CD4-positive, alpha-beta T cell (primary cell): ENCODE results near the gene CDK16. TPM values are rescaled to one million over a fixed set of nuclear protein-coding genes. Genes with fewer than 3 reads are reported as not detected.

Experiments
- ATAC-seq: fragments of 200-7000 bp; cut with Tn5 transposase; one replicate; pipeline ENCODE4 v1.10.0; 2022; ENCODE audit warnings: mild to moderate bottlenecking; ENCODE audit not compliant: poor library complexity
- CTCF ChIA-PET: fragments of 350-600 bp; sonication (Branson Sonifier 250); formaldehyde crosslinking; loops from one replicate; lab custom pipeline; 2021; ENCODE audit warnings: antibody characterized with exemption, inconsistent platforms; lab: Charles Lee
- POLR2A ChIA-PET: fragments of 350-600 bp; sonication (Branson Sonifier 250); formaldehyde crosslinking; loops from one replicate; lab custom pipeline; 2021; ENCODE audit warnings: antibody characterized with exemption, inconsistent platforms; lab: Charles Lee
- DNase-seq, 14 experiments: peaks; one replicate each; pipeline ENCODE4 v3.0.0-alpha.2; 2013 to 2020; ENCODE audit warnings: mixed read lengths in 2 of 14
- H3K27ac ChIP-seq, 2 donors: one replicate each; pipeline versions ENCODE4 v1.5.1 to v1.7.0; 2013; ENCODE audit warnings: low read length in 2 of 2, low read depth in 1 of 2, mild to moderate bottlenecking in 1 of 2
- H3K27me3 ChIP-seq, 2 experiments: 1 replicate in 1 of 2; 2 replicates in 1 of 2; pipeline versions ENCODE4 v1.6.1 to v1.7.0; 2013; ENCODE audit warnings: low read length in 2 of 2, control low read depth in 1 of 2, mild to moderate bottlenecking in 1 of 2, moderate library complexity in 1 of 2; ENCODE audit not compliant: insufficient read depth in 2 of 2, control insufficient read depth in 1 of 2
- H3K36me3 ChIP-seq: one replicate; pipeline ENCODE4 v1.6.1; 2013; ENCODE audit warnings: low read length, control low read depth; ENCODE audit not compliant: insufficient read depth
- H3K4me1 ChIP-seq: one replicate; pipeline ENCODE4 v1.6.1; 2013; ENCODE audit warnings: low read length, control low read depth; ENCODE audit not compliant: insufficient read depth
- H3K4me3 ChIP-seq: one replicate; pipeline ENCODE4 v1.5.1; 2013; ENCODE audit warnings: mild to moderate bottlenecking, low read length, moderate library complexity
- H3K9me3 ChIP-seq, 2 experiments: 1 replicate in 1 of 2; 2 replicates in 1 of 2; pipeline versions ENCODE4 v1.6.1 to v1.7.0; 2013; ENCODE audit warnings: low read length in 2 of 2, mild to moderate bottlenecking in 2 of 2, control low read depth in 1 of 2, moderate library complexity in 1 of 2; ENCODE audit not compliant: control insufficient read depth in 1 of 2, insufficient read depth in 1 of 2
- H3K27ac Mint-ChIP-seq: one replicate; pipeline ENCODE4 v1.8.0; 2020; ENCODE audit warnings: mixed read lengths
- H3K27me3 Mint-ChIP-seq: one replicate; pipeline ENCODE4 v1.8.0; 2021; ENCODE audit warnings: mixed read lengths
- H3K36me3 Mint-ChIP-seq: one replicate; pipeline ENCODE4 v1.8.0; 2021; ENCODE audit warnings: low read depth, mixed read lengths
- H3K4me1 Mint-ChIP-seq: one replicate; pipeline ENCODE4 v1.8.0; 2021; ENCODE audit warnings: low read depth, mixed read lengths
- H3K4me3 Mint-ChIP-seq: one replicate; pipeline ENCODE4 v1.8.0; 2020; ENCODE audit warnings: mild to moderate bottlenecking, mixed read lengths
- H3K9me3 Mint-ChIP-seq: one replicate; pipeline ENCODE4 v1.8.0; 2020; ENCODE audit warnings: mixed read lengths
- CTCF ChIP-seq: fragments of 200-600 bp; IDR thresholded peaks from one replicate; pipeline ENCODE4 v1.8.0; 2022; ENCODE audit warnings: antibody characterized with exemption, mild to moderate bottlenecking
- intact Hi-C, 2 experiments: fragments of 100-400 bp; cut with DNase I in 1 of 2; cut with micrococcal nuclease in 1 of 2; formaldehyde crosslinking; loops; one replicate each; pipeline versions ENCODE4 v1.15.1 to v1.9.0; 2023 to 2025; cut with DNase I, micrococcal nuclease
- total RNA-seq, 174 experiments: library from RNA in 2 of 174; stranded (reverse) in 2 of 174; gene quantifications; one replicate each; pipeline ENCODE4 v1.2.3 and lab custom pipeline; 2021 to 2026

CDK16 gene
- total RNA-seq, 2 experiments from 2014 or later = 182 to 190 TPM

GRCh38 chrX:47226071-47226470 is 7.6 kb downstream of the CDK16 start:
- POLR2A ChIA-PET = no interaction called here
- H3K36me3 Mint-ChIP-seq = peaks cover 63% of the 10 kb centered on the region
- H3K4me3 Mint-ChIP-seq = no peak overlapping the region
- no peak for TF ChIP-seq CTCF
- H3K27me3 Mint-ChIP-seq = no peaks in the 10 kb centered on the region
- CTCF ChIA-PET = no interaction called here
- H3K27ac ChIP-seq = no peak overlapping the region
- ATAC-seq (no peak), DNase-seq (no peak)
- no peaks in the 10 kb centered on the region for H3K27me3 ChIP-seq
- H3K4me3 ChIP-seq = no peak overlapping the region
- peaks cover 56% of the 10 kb centered on the region for H3K36me3 ChIP-seq
- intact Hi-C loops = no loop called here
- H3K9me3 Mint-ChIP-seq = no peaks in the 10 kb centered on the region
- H3K4me1 ChIP-seq = peaks cover under 1% of the 10 kb centered on the region
- H3K4me1 Mint-ChIP-seq = peaks cover 8% of the 10 kb centered on the region
- no peaks in the 10 kb centered on the region for H3K9me3 ChIP-seq
- H3K27ac Mint-ChIP-seq = no peak overlapping the region

DNA sequence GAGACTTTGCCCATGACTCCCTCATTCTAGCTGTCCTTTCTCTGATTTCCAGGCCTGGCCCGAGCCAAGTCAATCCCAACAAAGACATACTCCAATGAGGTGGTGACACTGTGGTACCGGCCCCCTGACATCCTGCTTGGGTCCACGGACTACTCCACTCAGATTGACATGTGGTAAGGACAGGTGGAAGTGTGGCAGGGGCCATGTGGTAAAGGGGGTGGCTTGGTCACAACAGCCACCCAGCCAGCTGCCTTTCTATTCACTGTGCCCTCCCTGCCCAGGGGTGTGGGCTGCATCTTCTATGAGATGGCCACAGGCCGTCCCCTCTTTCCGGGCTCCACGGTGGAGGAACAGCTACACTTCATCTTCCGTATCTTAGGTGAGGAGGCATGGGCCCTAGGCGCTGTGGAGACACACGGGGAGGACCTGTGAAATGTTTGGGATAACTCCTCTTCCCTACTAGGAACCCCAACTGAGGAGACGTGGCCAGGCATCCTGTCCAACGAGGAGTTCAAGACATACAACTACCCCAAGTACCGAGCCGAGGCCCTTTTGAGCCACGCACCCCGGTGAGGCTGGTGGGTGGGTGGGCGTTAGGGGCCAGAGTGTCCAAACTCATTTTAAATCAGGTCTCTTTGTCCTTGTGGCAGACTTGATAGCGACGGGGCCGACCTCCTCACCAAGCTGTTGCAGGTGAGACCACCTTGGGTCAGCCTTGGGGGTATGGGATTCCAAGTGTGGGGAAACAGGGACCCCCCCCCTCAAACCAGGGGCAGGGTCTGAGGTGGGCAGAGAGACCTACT is 8.3 kb downstream of the CDK16 start:
- H3K36me3 Mint-ChIP-seq = peaks cover 63% of the 10 kb centered on the region
- H3K27me3 Mint-ChIP-seq = no peaks in the 10 kb centered on the region
- Histone ChIP-seq H3K4me1 (no peaks in the 10 kb centered on the region), H3K9me3 (no peaks in the 10 kb centered on the region), H3K27ac (no peak overlapping the region), H3K4me3 (no peak overlapping the region), H3K36me3 (peaks cover 56% of the 10 kb centered on the region), H3K27me3 (no peaks in the 10 kb centered on the region)
- H3K9me3 Mint-ChIP-seq = no peaks in the 10 kb centered on the region
- ATAC-seq (no peak), DNase-seq (no peak)
- no peak overlapping the region for H3K4me3 Mint-ChIP-seq
- peaks cover 6% of the 10 kb centered on the region for H3K4me1 Mint-ChIP-seq
- POLR2A ChIA-PET = no interaction called here
- TF ChIP-seq CTCF = no peak
- H3K27ac Mint-ChIP-seq = no peak overlapping the region
- CTCF ChIA-PET = no interaction called here
- intact Hi-C loops = no loop called here

DNA sequence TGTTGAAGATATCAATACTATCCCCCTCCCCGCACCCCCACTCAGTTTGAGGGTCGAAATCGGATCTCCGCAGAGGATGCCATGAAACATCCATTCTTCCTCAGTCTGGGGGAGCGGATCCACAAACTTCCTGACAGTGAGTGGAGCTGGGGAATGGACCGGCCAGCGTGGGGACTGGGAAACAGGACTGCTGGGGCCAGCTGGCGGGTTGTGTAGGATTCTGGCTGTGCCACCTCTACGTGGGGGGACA is 8.8 kb downstream of the CDK16 start:
- no peak for TF ChIP-seq CTCF
- Histone ChIP-seq H3K27me3 (no peaks in the 10 kb centered on the region), H3K27ac (no peak overlapping the region), H3K4me3 (no peak overlapping the region), H3K9me3 (no peaks in the 10 kb centered on the region), H3K4me1 (peaks cover 3% of the 10 kb centered on the region), H3K36me3 (peaks cover 56% of the 10 kb centered on the region)
- POLR2A ChIA-PET = no interaction called here
- intact Hi-C loops = no loop called here
- no peak for DNase-seq
- Mint-ChIP-seq H3K4me3 (no peak overlapping the region), H3K9me3 (no peaks in the 10 kb centered on the region), H3K36me3 (peaks cover 59% of the 10 kb centered on the region), H3K4me1 (peaks cover 6% of the 10 kb centered on the region), H3K27me3 (no peaks in the 10 kb centered on the region), H3K27ac (no peak overlapping the region)
- no peak for ATAC-seq
- CTCF ChIA-PET = no interaction called here
